ENCODE data around the gene CCS. TPM values are rescaled to one million over a fixed set of nuclear protein-coding genes. Genes with fewer than 3 reads are reported as not detected.
"Not testable (repeated sequence)": the region's sequence is repeated elsewhere in the genome, so short reads cannot be mapped to it uniquely, and the experiment has no call there.

The CCS gene
- total and polyA plus RNA-seq, 9 of the 15 experiments (the other 6 are each of a cell fraction or from before 2014, with no cell fraction given): 1.1 to 46.6 (median 26.8) TPM

DNA sequence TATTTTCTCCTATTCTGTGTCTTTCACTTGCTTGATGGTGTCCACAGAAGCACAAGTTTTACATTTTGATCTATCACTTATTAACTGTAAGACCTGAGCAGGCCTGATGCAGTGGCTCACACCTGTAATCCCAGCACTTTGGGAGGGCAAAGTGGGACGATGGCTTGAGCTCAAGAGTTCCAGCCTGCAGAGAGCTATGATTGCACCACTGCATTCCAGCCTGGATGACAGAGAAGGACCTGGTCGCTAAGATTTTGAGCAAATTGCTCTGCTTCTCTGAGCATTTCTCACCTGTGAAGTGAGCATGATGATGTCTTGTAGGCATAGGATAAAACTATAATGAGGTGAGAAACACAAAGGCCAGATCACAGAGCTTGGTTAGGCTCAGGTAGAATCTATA lies 6.8 kb upstream of the CCS start (continued):
- TF ChIP-seq CLOCK (CRISPR knock-in tag; IDR thresholded peaks at IDR 0.05; ENCODE audit: borderline replicate concordance) (no peak), ZNF75A (CRISPR knock-in tag; IDR thresholded peaks at IDR 0.05) (no peak), JUNB (CRISPR knock-in tag; conservative IDR thresholded peaks at IDR 0.05) (no peak), BMI1 (IDR thresholded peaks at IDR 0.05; ENCODE audit: low read length) (no peak), ZBTB8A (IDR thresholded peaks at IDR 0.05; ENCODE audit: partially characterized antibody) (no peak)

DNA sequence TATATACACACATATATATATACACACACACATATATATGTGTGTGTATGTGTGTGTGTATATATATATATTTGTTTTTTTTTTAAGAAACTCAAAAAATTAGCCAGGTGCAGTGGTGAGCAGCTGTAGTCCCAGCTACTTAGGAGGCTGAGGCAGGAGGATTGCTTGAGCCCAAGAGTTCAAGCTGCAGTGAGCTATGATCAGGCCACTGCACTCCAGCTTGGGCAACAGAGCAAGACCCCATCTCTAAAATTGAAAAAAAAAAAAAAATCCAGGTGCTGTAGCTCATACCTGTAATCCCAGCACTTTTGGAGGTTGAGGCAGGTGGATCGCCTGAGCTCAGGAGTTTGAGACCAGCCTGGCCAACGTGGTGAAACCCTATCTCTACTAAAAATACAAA lies 3.7 kb upstream of the CCS start:
- FAIRE-seq; DNase-seq (ENCODE audit: extremely low read depth in 1 of 4, low spot score in 3 of 4); ATAC-seq; H4K20me1 ChIP-seq (replicated peaks; ENCODE audit: control insufficient read depth, insufficient read depth, low read length); H3K9me1 ChIP-seq (ENCODE audit: control insufficient read depth, insufficient read depth, low read length); H3K4me2 ChIP-seq (ENCODE audit: insufficient read depth, low read length); H3K4me3 ChIP-seq; H3K9me3 ChIP-seq (replicated peaks; ENCODE audit: control insufficient read depth, insufficient read depth, low read depth, low read length); H3K36me3 ChIP-seq (ENCODE audit: control insufficient read depth, insufficient read depth, low read length); intact Hi-C loops (cut with micrococcal nuclease); BruUV-seq (replicated peaks); CTCF ChIA-PET (ENCODE audit: low intra/inter-chr PET ratio); H3K27ac ChIP-seq (ENCODE audit: extremely low read depth, low read depth, low read length); H3K9ac ChIP-seq (ENCODE audit: insufficient read depth in 1 of 2, low read depth in 2 of 2, low read length in 2 of 2); POLR2A ChIA-PET; H2AFZ ChIP-seq (ENCODE audit: low read depth, low read length); in situ Hi-C loops (cut with MboI); H3K27me3 ChIP-seq (ENCODE audit: control insufficient read depth in 2 of 2, insufficient read depth in 2 of 2, low read length in 2 of 2): not testable (repeated sequence)
- Histone ChIP-seq H3K4me1 (replicated peaks in 1 of 2; ENCODE audit: control insufficient read depth in 2 of 2, insufficient read depth in 2 of 2, low read length in 2 of 2) (peaks cover 15 to 27% of the 10 kb centered on the region in 2 experiments; a peak in 4 of 5 replicates), H3K79me2 (ENCODE audit: control insufficient read depth, insufficient read depth, low read length) (peaks cover 12% of the 10 kb centered on the region)
- 50% methylated on average over 2 of the region's 2 CpGs for WGBS (ENCODE audit: insufficient coverage, low coverage, missing lambda C conversion rate)
